Bone marrow (tissue), 2 donors: ENCODE measurements around the gene MAP1LC3B2.
"Not testable (repeated sequence)": the region's sequence is repeated elsewhere in the genome, so short reads cannot be mapped to it uniquely, and the experiment has no call there.

ENCODE experiments used
- DNase-seq, 2 donors: peaks; one replicate each; lab custom pipeline; 2025; lab: John Stamatoyannopoulos, UW

The MAP1LC3B2 gene

GRCh38 chr12:116561181-116561821 is 2.1 kb downstream of the MAP1LC3B2 start:
- DNase-seq = peak in 1 of 2 donors; percentile 21

GRCh38 chr12:116562090-116562489 is 2.9 kb downstream of the MAP1LC3B2 start:
- no peak for DNase-seq

GRCh38 chr12:116563262-116563661 is 4.1 kb downstream of the MAP1LC3B2 start:
- no peak for DNase-seq

GRCh38 chr12:116564080-116564479 is 4.9 kb downstream of the MAP1LC3B2 start:
- DNase-seq = no peak

GRCh38 chr12:116565221-116565620 is 6.0 kb downstream of the MAP1LC3B2 start:
- DNase-seq = not testable (repeated sequence)

GRCh38 chr12:116565963-116566362 is 6.8 kb downstream of the MAP1LC3B2 start:
- no peak for DNase-seq

- DNase-seq = no peak
Observed at GRCh38 chr12:116568203-116568602, 9.0 kb downstream of the MAP1LC3B2 start.

GRCh38 chr12:116571089-116571488 is 11.9 kb downstream of the MAP1LC3B2 start:
- DNase-seq = no peak

GRCh38 chr12:116573776-116574175 is 14.6 kb downstream of the MAP1LC3B2 start:
- DNase-seq = no peak

- not testable (repeated sequence) for DNase-seq
Observed at GRCh38 chr12:116575754-116576153, 16.6 kb downstream of the MAP1LC3B2 start.

- DNase-seq = no peak
Observed at GRCh38 chr12:116577154-116577561, 18.0 kb downstream of the MAP1LC3B2 start.

- no peak for DNase-seq
Observed at GRCh38 chr12:116578051-116578450, 18.9 kb downstream of the MAP1LC3B2 start.

- no peak for DNase-seq
Observed at GRCh38 chr12:116582610-116583009, 23.4 kb downstream of the MAP1LC3B2 start.

- no peak for DNase-seq
Observed at GRCh38 chr12:116583129-116583694, 24.0 kb downstream of the MAP1LC3B2 start.

GRCh38 chr12:116587270-116587669 is 28.1 kb downstream of the MAP1LC3B2 start:
- DNase-seq = no peak

GRCh38 chr12:116588390-116589028 is 29.3 kb downstream of the MAP1LC3B2 start:
- DNase-seq = no peak

- no peak for DNase-seq
Observed at GRCh38 chr12:116589581-116589980, 30.4 kb downstream of the MAP1LC3B2 start.

GRCh38 chr12:116590561-116590960 is 31.4 kb downstream of the MAP1LC3B2 start:
- DNase-seq = no peak

GRCh38 chr12:116591855-116592637 is 32.9 kb downstream of the MAP1LC3B2 start:
- DNase-seq = peak in 1 of 2 donors; percentile 58

- peak in 1 of 2 donors; percentile 20 for DNase-seq
Observed at GRCh38 chr12:116592731-116593130, 33.5 kb downstream of the MAP1LC3B2 start.

GRCh38 chr12:116594325-116595038 is 35.3 kb downstream of the MAP1LC3B2 start:
- peak; percentile 24 to 98 for DNase-seq

- DNase-seq = no peak
Observed at GRCh38 chr12:116595186-116595585, 36.0 kb downstream of the MAP1LC3B2 start.
